NCI-H345 (cell line): ENCODE measurements around the gene LENG8.
"Not testable (repeated sequence)": the region's sequence is repeated elsewhere in the genome, so short reads cannot be mapped to it uniquely, and the experiment has no call there.

Source experiments
- DNase-seq: peaks from one replicate; lab custom pipeline; 2025; lab: John Stamatoyannopoulos, UW

The LENG8 gene

DNA sequence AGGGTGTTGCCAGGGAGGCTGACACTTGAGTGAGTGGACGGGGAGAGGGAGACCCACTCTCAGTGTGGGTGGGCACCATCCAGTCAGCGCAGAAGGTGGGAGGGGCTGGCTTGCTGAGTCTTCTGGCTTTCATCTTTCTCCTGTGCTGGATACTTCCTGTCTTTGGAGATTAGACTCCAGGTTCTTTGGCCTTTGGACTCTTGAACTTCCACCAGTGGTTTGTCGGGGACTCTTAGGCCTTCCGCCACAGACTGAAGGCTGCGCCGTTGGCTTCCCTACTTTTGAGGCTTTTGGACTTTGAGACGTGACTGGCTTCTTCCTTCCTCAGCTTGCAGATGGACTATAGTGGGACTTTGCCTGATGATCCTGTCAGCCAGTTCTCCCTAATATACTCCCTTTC, 4.3 kb upstream of the LENG8 start:
- no peak for DNase-seq

DNA sequence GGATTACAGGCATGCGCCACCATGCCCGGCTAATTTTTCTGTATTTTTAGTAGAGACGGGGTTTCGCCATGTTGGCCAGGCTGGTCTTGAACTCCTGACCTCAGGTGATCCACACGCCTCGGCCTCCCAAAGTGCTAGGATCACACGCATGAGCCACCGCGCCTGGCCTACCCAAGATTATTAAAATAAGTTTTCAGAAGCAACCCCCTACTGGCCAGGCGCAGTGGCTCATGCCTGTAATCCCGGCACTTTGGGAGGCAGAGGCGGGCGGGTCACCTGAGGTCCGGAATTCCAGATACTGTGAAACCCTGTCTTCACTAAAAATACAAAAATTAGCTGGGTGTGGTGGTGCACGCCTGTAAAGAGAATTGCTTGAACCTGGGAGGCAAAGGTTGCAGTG, 2.6 kb upstream of the LENG8 start:
- DNase-seq, result not testable (repeated sequence)

DNA sequence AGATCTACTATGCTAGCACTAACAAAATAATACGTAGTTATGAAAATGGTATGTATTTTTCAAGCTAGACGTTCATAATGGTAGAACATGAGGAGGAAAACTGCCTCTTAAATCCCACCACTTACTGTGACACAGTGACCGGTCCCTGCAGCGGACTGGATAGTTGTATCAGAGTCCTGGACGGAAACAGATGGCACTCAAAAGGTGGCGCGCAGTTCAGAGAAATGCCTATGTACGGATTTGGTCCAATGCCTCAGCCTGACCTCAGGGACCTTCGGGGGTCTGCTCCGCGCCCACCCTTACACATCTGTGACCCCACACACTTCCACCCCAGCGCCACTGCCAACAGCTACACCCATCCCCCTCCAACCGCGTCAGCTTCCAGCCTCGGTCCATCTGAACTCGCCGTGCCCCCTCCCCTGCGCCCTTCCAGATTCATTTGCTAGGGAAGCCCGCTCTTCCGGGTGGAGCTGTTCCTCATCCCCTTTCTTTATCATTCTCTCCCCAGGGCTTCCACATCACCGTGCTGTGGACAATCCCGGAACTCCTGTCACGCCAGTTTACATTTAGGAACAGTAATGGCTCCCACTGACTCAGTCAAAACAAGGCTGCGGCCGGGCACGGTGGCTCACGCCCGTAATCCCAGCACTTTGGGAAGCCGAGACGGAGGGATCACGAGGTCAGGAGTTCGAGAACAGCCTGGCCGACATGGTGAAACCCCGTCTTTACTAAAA, 792 bp upstream of the LENG8 start:
- DNase-seq, result peak; percentile 2

DNA sequence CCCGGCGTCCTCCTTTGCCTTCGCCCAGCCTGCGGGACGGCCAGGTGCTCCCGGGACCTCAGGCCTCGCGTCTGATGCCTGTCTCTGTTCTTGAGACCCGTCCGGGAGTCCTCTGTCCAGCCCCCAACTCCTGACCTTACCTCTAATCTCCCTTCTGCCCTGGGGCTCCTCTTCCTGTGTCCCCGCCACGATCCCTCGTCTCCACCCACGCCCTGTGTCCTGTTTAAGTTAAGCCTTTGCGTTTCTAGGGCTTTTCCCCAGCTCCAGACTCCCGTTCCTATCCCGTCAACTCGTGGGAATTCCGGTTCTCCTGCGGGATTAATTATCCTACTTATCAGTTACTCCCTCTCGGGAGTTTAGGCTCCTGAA, 686 bp downstream of the LENG8 start:
- DNase-seq, result no peak

DNA sequence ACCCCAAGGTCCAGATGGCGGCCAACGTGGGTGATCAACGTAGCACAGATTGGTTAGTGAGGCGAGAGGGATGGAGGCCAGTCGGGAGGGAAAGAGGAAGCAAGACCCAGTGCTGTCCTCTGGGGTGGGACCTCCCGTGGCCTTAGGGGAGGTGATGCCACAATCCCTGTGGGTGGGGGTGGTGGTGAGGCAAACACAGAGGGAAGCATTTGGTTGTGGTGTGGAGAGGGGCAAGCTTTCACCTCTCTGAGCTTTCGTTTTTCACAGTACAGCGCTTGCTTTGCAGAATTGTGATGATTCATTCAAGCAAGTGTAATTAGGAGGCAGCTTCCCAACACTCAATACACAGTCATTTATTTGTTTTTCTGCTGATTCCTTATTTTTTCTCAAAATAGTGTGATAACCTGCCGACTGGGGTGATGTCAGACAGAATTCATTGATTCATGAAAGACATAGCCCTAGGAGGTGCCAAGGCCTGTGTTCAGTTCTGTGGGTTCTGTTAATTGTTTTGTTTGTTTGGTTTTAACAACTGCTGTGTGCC, 2.4 kb downstream of the LENG8 start:
- no peak for DNase-seq

DNA sequence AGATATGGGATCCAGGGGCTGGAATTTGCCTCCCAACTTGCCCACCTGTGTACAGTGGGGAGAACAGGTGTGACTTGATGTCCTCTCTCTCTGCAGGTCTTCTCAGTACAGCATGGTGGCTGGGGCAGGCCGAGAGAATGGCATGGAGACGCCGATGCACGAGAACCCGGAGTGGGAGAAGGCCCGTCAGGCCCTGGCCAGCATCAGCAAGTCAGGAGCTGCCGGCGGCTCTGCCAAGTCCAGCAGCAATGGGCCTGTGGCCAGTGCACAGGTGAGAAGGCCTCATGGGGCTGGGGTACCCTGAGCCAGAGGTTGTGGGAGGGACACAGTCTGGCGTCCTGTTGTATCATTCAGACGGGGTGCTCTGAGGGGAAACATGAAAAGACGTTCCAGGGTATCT, 3.0 kb downstream of the LENG8 start:
- DNase-seq, result no peak

DNA sequence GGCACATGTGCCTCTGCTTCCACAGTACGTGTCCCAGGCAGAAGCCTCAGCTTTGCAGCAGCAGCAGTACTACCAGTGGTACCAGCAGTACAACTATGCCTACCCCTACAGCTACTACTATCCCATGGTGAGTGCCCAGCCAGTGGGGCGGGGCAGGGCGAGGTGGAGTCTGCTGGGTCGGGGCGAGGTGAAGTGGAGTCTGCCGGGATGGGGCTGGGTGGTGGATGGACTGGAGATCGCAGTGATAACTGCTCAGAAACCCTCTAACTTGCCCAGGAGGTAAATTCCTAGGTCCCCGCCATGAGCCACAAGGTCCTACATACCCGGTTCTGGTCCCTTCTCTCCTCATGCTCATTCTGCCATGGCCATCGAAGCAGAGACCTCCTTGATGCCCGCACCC, 3.6 kb downstream of the LENG8 start:
- DNase-seq, result no peak

DNA sequence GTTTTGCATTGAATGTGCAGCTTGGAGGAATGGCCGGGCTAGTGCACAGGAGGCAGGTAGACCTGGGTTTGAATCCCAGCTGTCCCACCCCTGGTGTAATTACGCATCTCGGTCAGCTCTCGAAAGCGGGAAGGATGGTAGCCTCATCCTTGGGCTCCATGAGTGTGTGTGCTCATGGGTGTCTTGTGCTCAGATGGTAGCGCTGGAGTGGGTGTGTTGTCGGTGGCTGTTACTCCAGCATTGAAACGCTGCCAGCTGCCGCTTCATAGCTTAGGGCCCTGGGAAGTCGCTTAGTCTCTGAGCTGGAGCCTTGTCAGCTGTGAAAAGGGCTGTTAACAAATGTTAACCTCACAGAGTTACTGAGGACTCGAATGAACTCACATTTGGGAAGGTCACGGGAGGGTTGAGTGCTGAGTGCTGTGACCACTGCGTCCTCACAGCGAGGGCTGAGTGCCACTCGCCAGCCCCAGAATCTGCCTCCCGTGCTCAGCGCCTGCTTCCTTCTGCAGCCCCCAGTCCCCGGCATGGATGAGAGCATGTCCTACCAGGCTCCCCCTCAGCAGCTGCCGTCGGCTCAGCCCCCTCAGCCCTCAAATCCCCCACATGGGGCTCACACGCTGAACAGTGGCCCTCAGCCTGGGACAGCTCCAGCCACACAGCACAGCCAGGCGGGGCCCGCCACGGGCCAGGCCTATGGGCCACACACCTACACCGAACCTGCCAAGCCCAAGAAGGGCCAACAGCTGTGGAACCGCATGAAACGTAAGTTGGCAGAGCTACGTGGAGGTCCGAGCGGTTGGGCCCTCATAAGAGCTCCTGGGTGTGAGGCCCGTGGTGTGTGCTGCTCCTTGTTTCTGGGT, 5.2 kb downstream of the LENG8 start:
- DNase-seq, result no peak

DNA sequence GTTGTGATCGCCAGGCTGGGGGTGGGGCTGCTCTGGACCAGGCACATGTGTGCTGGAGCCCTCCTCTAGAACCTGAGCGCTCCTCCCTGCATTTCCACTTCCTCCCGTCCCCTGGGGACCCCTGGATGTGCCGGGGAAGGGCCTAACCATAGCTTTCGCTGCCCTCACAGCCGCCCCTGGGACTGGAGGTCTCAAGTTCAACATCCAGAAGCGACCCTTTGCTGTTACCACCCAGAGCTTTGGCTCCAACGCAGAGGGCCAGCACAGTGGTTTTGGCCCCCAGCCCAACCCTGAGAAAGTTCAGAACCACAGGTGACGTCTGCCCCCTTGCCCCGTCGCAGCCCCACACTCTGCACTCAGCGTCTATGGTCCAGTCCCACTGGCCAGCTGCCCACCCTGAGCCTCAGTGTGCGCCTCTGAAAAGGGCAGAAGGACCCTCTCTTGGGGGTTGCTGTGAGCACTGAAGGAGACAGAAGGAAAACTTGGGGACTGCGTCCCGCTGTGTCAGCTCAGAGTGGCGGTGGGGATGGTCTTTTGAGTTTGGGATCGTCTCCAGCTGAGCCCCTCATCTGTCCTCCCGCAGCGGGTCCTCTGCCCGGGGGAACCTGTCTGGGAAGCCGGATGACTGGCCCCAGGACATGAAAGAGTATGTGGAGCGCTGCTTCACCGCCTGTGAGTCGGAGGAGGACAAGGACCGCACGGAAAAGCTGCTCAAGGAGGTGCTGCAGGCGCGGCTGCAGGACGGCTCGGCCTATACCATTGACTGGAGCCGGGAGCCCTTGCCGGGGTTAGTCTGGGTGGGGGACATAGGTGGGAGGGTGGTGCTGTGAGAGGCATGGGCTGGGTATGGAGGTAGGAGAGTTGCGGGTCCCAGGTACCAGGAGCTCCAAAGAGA, 6.0 kb downstream of the LENG8 start:
- DNase-seq, result no peak

DNA sequence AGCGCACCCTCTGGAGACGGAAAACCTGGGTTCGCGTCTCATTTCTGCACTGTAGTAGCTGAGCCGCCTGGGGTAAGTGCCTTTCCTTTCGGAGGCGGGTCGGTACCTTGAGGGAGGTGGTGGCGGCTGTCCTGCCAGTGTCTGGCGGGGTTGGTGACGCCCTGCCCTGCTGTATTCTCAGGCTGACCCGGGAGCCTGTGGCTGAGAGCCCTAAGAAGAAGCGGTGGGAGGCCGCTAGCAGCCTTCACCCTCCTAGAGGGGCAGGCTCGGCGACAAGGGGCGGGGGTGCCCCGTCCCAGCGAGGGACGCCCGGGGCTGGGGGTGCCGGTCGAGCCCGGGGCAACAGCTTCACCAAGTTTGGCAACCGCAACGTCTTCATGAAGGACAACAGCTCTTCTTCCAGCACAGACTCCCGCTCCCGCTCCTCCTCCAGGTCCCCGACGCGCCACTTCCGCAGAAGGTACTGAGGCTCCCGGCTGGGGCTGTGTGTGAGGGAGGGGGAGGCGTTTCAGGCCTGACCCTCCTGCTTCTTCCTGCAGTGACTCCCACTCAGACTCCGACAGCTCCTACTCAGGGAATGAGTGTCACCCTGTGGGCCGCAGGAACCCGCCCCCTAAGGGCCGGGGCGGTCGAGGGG, 6.9 kb downstream of the LENG8 start:
- no peak for DNase-seq

DNA sequence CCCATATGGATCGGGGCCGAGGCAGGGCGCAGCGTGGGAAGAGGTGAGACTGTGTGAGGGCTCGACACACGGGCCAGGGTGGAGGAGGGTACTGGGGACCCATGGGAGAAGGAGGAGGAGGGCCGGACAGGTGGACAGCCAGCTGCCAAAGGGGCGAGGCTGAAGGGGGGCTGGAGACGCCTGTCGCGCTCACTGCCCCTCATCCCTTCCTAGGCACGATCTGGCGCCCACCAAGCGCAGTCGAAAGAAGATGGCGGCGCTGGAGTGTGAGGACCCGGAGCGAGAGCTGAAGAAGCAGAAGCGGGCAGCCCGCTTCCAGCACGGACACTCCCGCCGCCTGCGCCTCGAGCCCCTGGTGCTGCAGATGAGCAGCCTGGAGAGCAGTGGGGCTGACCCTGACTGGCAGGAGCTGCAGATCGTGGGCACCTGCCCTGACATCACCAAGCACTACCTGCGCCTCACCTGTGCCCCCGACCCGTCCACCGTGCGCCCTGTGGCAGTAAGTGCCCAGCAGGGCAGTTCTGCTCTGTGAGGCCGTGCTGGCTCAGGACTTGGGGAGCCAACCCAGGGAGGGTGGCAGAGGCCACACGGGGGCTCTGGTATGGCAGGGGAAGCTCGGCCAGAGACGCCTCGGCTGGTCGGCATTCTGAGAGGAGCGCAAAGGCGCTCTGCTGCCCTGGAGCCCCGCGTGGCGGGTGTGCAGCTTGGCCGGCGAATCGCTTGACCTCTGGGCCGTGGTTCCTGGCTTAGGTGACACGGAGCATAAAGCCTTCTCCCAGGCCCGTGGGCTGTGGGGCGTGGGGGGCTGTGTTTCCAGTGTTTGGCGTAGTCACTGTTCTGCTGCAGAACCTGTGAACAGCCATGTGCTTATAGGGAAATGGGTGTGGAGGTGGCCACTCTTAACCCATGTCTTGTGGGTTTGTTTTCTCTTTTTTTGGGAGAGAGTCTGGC, 7.7 kb downstream of the LENG8 start:
- no peak for DNase-seq

DNA sequence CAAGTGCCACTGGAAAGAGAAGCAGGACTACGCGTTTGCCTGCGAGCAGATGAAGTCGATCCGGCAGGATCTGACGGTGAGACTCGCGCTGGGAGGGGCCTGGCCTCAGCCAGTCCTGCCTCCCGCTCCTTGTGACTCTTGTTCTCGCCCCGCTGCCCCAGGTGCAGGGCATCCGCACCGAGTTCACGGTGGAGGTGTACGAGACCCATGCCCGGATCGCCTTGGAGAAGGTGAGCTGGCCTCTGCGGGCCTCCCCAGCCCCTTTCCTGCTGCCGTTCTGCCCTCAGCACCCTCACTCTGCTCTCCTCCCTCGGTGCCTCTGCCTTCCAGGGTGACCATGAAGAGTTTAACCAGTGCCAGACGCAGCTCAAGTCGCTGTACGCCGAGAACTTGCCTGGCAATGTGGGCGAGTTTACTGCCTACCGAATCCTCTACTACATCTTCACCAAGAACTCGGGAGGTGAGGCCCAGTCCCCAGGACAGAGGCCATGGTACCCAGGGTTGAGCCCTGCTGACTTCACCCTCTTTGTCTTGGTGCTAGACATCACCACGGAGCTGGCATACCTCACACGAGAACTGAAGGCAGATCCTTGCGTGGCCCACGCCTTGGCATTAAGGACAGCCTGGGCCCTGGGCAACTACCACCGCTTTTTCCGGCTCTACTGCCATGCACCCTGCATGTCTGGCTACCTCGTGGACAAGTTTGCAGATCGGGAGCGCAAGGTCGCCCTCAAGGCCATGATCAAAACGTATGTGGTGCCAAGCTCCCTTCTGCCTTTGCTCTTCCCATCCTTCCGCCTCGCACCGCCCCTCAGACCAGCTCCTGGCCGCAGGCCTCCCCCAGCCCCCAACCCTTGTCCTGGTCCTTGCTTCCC, 9.0 kb downstream of the LENG8 start:
- no peak for DNase-seq

DNA sequence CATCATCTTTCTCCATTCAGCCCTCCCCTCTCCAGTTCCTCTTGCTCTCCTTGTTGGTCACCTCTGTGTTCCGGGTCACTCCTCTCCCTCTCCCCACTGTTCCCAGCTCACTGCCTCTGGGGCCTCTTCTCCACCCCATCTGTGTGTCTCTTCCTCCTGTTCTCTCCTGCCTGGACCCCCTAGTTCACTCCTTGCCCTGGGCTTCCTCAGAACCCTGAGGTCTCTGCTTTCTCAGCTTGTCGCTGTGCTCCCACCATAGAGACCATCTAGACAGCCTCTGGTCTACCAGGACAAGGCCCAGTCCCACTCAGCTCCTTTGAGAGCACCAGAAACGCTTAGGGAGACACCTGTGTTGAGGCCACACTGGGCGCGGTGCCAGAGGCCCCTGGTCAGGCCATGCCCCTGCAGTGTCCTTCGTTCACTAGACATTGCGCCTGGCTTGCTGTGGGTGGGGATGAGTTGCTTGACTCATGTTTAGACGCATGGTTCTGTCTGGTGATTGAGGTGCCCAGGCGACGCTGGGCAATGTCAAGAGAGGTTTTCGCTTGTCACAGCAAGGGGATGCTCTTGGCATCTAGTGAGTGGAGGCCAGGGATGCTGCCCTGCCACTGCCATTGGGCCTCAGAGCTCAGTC, 9.8 kb downstream of the LENG8 start:
- DNase-seq, result no peak

DNA sequence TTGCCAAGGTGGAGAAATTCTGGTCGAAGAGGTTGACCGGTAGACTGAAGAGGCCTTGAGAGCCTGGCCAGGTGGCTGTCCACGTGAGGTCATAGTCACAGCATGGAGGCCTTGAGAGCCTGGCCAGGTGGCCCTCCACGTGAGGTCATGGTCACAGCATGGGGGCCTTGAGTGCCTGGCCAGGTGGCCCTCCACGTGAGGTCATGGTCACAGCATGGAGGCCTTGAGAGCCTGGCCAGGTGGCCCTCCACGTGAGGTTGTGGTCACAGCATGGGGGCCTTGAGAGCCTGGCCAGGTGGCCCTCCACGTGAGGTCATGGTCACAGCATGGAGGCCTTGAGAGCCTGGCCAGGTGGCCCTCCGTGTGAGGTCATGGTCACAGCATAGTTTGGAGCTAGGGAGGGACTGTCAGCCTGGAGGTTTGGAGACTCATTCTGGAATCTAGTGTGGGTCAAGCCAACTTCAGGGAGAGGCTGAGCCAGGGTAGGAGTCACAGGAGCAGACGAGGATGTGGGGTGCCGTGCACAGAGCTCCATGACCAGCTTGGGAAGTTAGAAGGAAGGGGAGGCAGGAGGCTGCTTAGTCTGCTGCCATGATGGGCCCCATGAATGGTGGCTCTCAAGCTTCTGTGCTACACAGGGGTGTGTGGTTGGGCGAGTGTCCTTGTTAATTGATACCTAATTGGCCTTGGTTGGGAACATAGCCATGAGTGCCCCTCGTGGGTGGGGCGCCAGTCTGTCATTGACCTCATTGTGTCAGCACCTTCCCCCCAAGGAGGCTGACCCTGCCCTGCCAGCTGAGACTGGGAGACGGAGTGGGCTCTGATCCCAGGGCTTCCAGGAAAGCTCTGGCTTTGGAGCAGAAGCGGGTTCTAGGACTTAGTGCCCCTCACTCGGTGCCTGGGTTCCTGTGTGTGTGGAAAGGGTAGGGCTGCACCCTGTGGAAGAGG, 10.6 kb downstream of the LENG8 start:
- no peak for DNase-seq

DNA sequence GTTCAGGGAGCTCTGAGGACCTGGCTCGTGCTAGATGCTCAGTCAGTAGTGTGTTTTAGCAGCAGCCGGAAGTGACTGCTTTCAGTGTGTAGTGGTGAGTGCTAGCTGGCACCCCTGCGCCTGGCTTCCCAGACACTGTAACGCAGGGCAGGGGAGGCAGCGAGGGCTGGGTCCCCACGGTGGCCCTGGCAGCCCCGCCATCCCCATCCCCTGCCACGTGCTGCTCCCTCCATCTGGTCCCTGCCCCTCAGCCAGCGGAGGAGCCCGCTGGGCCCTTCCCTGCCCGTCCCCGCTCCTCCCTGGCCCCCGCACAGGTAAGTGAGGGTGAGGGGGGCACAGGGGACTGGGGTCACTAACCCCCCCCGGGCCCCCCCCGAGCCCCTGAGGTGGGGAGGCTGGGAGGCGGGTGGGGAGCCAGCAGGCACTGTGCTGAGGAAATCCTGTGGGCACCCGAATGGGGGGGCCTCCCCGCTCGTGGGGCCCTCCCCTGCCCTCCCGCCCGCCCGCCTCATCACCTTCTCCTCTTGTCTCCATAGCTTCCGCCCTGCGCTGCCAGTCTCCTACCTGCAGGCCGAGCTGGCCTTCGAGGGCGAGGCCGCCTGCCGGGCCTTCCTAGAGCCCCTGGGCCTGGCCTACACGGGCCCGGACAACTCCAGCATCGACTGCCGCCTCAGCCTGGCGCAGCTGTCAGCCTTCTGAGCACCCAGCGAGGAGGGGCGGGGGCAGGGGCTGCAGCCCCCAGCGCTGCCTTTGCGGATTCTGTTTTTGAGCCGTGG, 11.4 kb downstream of the LENG8 start:
- no peak for DNase-seq

DNA sequence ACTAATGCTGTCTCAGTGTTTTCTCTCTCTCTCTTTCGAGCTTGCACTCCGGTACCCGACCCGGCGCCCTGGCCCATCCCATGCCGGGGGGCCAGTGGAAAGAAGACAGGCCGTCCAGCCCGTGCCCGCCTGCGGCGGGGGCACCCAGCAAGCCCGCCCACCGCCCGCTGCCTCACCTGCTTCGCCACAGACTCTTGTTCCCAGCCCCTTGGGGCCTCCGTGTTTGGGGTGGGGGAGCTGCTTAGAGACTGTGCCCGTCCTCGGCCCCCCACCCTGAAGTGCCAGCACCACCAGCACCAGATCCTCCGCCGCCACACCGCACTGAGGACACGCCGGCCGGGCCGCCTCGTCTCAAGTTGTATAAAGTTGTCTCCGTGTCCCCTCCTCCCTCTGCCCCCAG, 12.2 kb downstream of the LENG8 start:
- DNase-seq, result no peak

DNA sequence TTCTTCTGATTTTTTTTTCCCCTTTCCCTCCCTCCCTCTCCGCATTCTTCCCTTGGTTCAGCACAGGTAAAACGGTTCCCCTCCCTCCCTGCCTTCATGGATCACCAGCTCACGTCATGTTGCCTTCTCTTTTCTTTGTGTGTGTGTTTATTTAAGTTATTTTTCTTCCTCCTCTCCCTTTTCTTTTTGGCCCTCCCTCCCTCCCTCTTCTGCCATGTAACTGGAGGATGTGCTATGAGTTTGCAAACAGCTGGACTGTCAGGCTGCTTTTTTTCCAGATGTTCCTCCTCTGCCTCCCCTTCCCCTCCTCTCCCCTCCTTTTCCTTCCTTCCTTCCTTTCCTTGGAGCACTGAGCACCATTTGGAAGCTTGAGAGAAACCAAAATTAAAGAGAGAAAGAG, 12.6 kb downstream of the LENG8 start:
- no peak for DNase-seq
